NT2/D1 (cell line): ENCODE measurements around the gene CHST5.

Source experiments
- DNase-seq: peaks from one replicate; pipeline ENCODE4 v3.0.0-alpha.2; 2011; ENCODE audit warnings: low read depth, low spot score
- H3K27me3 ChIP-seq: 2 replicates; pipeline ENCODE4 v1.6.0; 2011; ENCODE audit warnings: mild to moderate bottlenecking; ENCODE audit not compliant: insufficient read length, insufficient read depth
- H3K36me3 ChIP-seq: 2 replicates; pipeline ENCODE4 v1.6.1; 2011; ENCODE audit warnings: mild to moderate bottlenecking, low read length, mixed read lengths; ENCODE audit not compliant: insufficient read depth, insufficient read length
- H3K4me1 ChIP-seq: 2 replicates; pipeline ENCODE4 v1.5.1; 2011; ENCODE audit not compliant: insufficient read depth, insufficient read length
- H3K4me3 ChIP-seq: 2 replicates; pipeline ENCODE4 v1.5.1; 2011; ENCODE audit warnings: low read depth; ENCODE audit not compliant: insufficient read length
- H3K9ac ChIP-seq: 2 replicates; pipeline ENCODE4 v1.6.0; 2011; ENCODE audit warnings: low read depth; ENCODE audit not compliant: insufficient read length
- H3K9me3 ChIP-seq: 2 replicates; pipeline ENCODE4 v1.5.1; 2011; ENCODE audit warnings: mild to moderate bottlenecking, low read length; ENCODE audit not compliant: insufficient read depth
- SUZ12 ChIP-seq: IDR thresholded peaks from 2 replicates; pipeline ENCODE4 v1.6.1; 2011; ENCODE audit not compliant: insufficient read length, insufficient read depth; ENCODE audit errors: extremely low read depth
- YY1 ChIP-seq: IDR thresholded peaks from 2 replicates; pipeline ENCODE4 v1.6.1; 2011; ENCODE audit not compliant: insufficient read length, insufficient read depth
- ZNF274 ChIP-seq: IDR thresholded peaks from 2 replicates; pipeline ENCODE4 v1.6.1; 2011; ENCODE audit warnings: mild to moderate bottlenecking, low read depth, low read length

Gene CHST5

GRCh38 chr16:75573955-75574354, 38.0 kb upstream of the CHST5 start:
- Histone ChIP-seq H3K4me3 (no peak overlapping the region), H3K9ac (no peak overlapping the region), H3K4me1 (no peaks in the 10 kb centered on the region), H3K9me3 (no peaks in the 10 kb centered on the region), H3K36me3 (peaks cover 86% of the 10 kb centered on the region), H3K27me3 (no peaks in the 10 kb centered on the region)
- TF ChIP-seq YY1, result no peak
- TF ChIP-seq ZNF274, result no peak
- no peak for TF ChIP-seq SUZ12
- no peak for DNase-seq

GRCh38 chr16:75572864-75573542, 37.1 kb upstream of the CHST5 start:
- H3K9ac ChIP-seq, result no peak overlapping the region
- no peaks in the 10 kb centered on the region for H3K4me1 ChIP-seq
- no peaks in the 10 kb centered on the region for H3K27me3 ChIP-seq
- DNase-seq, result no peak
- peaks cover 86% of the 10 kb centered on the region for H3K36me3 ChIP-seq
- no peaks in the 10 kb centered on the region for H3K9me3 ChIP-seq
- no peak overlapping the region for H3K4me3 ChIP-seq
- TF ChIP-seq SUZ12 (no peak), YY1 (no peak), ZNF274 (no peak)

GRCh38 chr16:75570396-75571065, 34.6 kb upstream of the CHST5 start:
- Histone ChIP-seq H3K9me3 (no peaks in the 10 kb centered on the region), H3K4me3 (no peak overlapping the region), H3K9ac (no peak overlapping the region), H3K36me3 (peaks cover 74% of the 10 kb centered on the region), H3K4me1 (peaks cover 2% of the 10 kb centered on the region), H3K27me3 (no peaks in the 10 kb centered on the region)
- DNase-seq, result no peak
- TF ChIP-seq ZNF274 (no peak), SUZ12 (no peak), YY1 (no peak)

- Histone ChIP-seq H3K27me3 (peaks cover 4% of the 10 kb centered on the region), H3K9me3 (no peaks in the 10 kb centered on the region), H3K36me3 (peaks cover 52% of the 10 kb centered on the region), H3K4me1 (peaks cover 5% of the 10 kb centered on the region), H3K9ac (no peak overlapping the region), H3K4me3 (no peak overlapping the region)
- TF ChIP-seq YY1, result no peak
- no peak for TF ChIP-seq SUZ12
- no peak for TF ChIP-seq ZNF274
- no peak for DNase-seq
Observed at GRCh38 chr16:75567911-75568310, 32.0 kb upstream of the CHST5 start.

GRCh38 chr16:75566758-75567255, 30.9 kb upstream of the CHST5 start:
- Histone ChIP-seq H3K9ac (peak overlapping the region; percentile 90), H3K9me3 (no peaks in the 10 kb centered on the region), H3K4me3 (peak overlapping the region; percentile 87), H3K27me3 (peaks cover 4% of the 10 kb centered on the region), H3K4me1 (peaks cover 5% of the 10 kb centered on the region), H3K36me3 (peaks cover 43% of the 10 kb centered on the region)
- DNase-seq, result no peak
- TF ChIP-seq YY1, result no peak
- no peak for TF ChIP-seq SUZ12
- no peak for TF ChIP-seq ZNF274

GRCh38 chr16:75566040-75566757, 30.3 kb upstream of the CHST5 start, which contains the start of gene GABARAPL2:
TSS of gene GABARAPL2 (plus strand) at chr16:75566379. CDS start at chr16:75566487, 108 bp downstream.
- TF ChIP-seq SUZ12 (no peak), ZNF274 (no peak), YY1 (no peak)
- no peaks in the 10 kb centered on the region for H3K9me3 ChIP-seq
- peak; percentile 82 for DNase-seq
- peak within 1 kb of the TSS; percentile 87 for H3K4me3 ChIP-seq
- H3K9ac ChIP-seq, result peak within 1 kb of the TSS; percentile 90
- peaks cover 38% of the 10 kb centered on the region for H3K36me3 ChIP-seq
- peaks cover 5% of the 10 kb centered on the region for H3K4me1 ChIP-seq
- H3K27me3 ChIP-seq, result peaks cover 4% of the 10 kb centered on the region

GRCh38 chr16:75565640-75566039, 29.7 kb upstream of the CHST5 start:
- Histone ChIP-seq H3K9ac (peak overlapping the region; percentile 69), H3K9me3 (no peaks in the 10 kb centered on the region), H3K27me3 (peaks cover 4% of the 10 kb centered on the region), H3K4me1 (peaks cover 5% of the 10 kb centered on the region), H3K36me3 (peaks cover 33% of the 10 kb centered on the region), H3K4me3 (peak overlapping the region; percentile 87)
- no peak for DNase-seq
- no peak for TF ChIP-seq YY1
- no peak for TF ChIP-seq ZNF274
- TF ChIP-seq SUZ12, result no peak
